GM19099 (cell line): ENCODE results near the gene FKBP15.

Source experiments
- POLR2A ChIP-seq: IDR thresholded peaks from 3 replicates; pipeline ENCODE4 v1.6.1; 2011; ENCODE audit warnings: low read depth; ENCODE audit not compliant: insufficient read length; ENCODE audit errors: extremely low read depth

Gene FKBP15

GRCh38 chr9:113168809-113169208 is 52.3 kb downstream of the FKBP15 start:
- TF ChIP-seq POLR2A = no peak

- TF ChIP-seq POLR2A = no peak
Observed at GRCh38 chr9:113166039-113166438, 55.0 kb downstream of the FKBP15 start.

- no peak for TF ChIP-seq POLR2A
Observed at GRCh38 chr9:113164536-113165300, 56.4 kb downstream of the FKBP15 start.

GRCh38 chr9:113163001-113163400 is 58.1 kb downstream of the FKBP15 start:
- no peak for TF ChIP-seq POLR2A

- TF ChIP-seq POLR2A = no peak
Observed at GRCh38 chr9:113160571-113160970, 60.5 kb downstream of the FKBP15 start.

GRCh38 chr9:113158446-113158845 is 62.6 kb downstream of the FKBP15 start:
- TF ChIP-seq POLR2A = no peak

- no peak for TF ChIP-seq POLR2A
Observed at GRCh38 chr9:113156880-113157279, 64.2 kb downstream of the FKBP15 start.

GRCh38 chr9:113155911-113156588 is 65.0 kb downstream of the FKBP15 start:
- no peak for TF ChIP-seq POLR2A

- no peak for TF ChIP-seq POLR2A
Observed at GRCh38 chr9:113154946-113155345, 66.1 kb downstream of the FKBP15 start.

- no peak for TF ChIP-seq POLR2A
Observed at GRCh38 chr9:113154471-113154870, 66.6 kb downstream of the FKBP15 start.

GRCh38 chr9:113153599-113153998 is 67.5 kb downstream of the FKBP15 start:
- no peak for TF ChIP-seq POLR2A

GRCh38 chr9:113152699-113153098 is 68.4 kb downstream of the FKBP15 start:
- no peak for TF ChIP-seq POLR2A

GRCh38 chr9:113151696-113152630 is 69.1 kb downstream of the FKBP15 start:
- TF ChIP-seq POLR2A = no peak

GRCh38 chr9:113150670-113151611 is 70.1 kb downstream of the FKBP15 start, which contains the start of gene SLC31A2:
SLC31A2 (plus strand) TSS chr9:113151007; CDS start chr9:113151075, 68 bp downstream.
- TF ChIP-seq POLR2A = peak; percentile 53

GRCh38 chr9:113148781-113149510 is 72.1 kb downstream of the FKBP15 start:
- TF ChIP-seq POLR2A = no peak
